Activated CD8-positive, alpha-beta memory T cell treated with anti-CD3 and anti-CD28 coated beads, Interleukin-2, amount 50 U/mL, for 1 hour (primary cell): Measurements from ENCODE around the gene GPR156.

Experiments
- DNase-seq: peaks from one replicate; pipeline ENCODE4 v3.0.0-alpha.2; 2020; ENCODE audit errors: extremely low read depth

The GPR156 gene

GRCh38 chr3:120196333-120196732 is 88.7 kb downstream of the GPR156 start:
- no peak for DNase-seq

GRCh38 chr3:120193554-120193953 is 91.5 kb downstream of the GPR156 start:
- DNase-seq, result no peak

- no peak for DNase-seq
Observed at GRCh38 chr3:120192579-120192978, 92.4 kb downstream of the GPR156 start.

- DNase-seq, result no peak
Observed at GRCh38 chr3:120192159-120192558, 92.9 kb downstream of the GPR156 start.

- no peak for DNase-seq
Observed at GRCh38 chr3:120182613-120183511, 102.2 kb downstream of the GPR156 start.

GRCh38 chr3:120181632-120182031 is 103.4 kb downstream of the GPR156 start:
- no peak for DNase-seq

- no peak for DNase-seq
Observed at GRCh38 chr3:120180731-120181412, 104.2 kb downstream of the GPR156 start.

- no peak for DNase-seq
Observed at GRCh38 chr3:120177707-120178306, 107.2 kb downstream of the GPR156 start.

GRCh38 chr3:120177151-120177550 is 107.9 kb downstream of the GPR156 start:
- DNase-seq, result no peak

GRCh38 chr3:120174811-120175539 is 110.0 kb downstream of the GPR156 start:
- DNase-seq, result no peak

GRCh38 chr3:120173056-120173675 is 111.9 kb downstream of the GPR156 start:
- DNase-seq, result no peak

GRCh38 chr3:120172070-120172469 is 113.0 kb downstream of the GPR156 start:
- DNase-seq, result no peak

GRCh38 chr3:120171134-120171873 is 113.7 kb downstream of the GPR156 start:
- DNase-seq, result no peak

- DNase-seq, result no peak
Observed at GRCh38 chr3:120170223-120170622, 114.8 kb downstream of the GPR156 start.

GRCh38 chr3:120169407-120169806 is 115.6 kb downstream of the GPR156 start:
- DNase-seq, result no peak

GRCh38 chr3:120168611-120169010 is 116.4 kb downstream of the GPR156 start:
- DNase-seq, result no peak

- DNase-seq, result no peak
Observed at GRCh38 chr3:120168038-120168437, 117.0 kb downstream of the GPR156 start.

GRCh38 chr3:120167488-120167887 is 117.5 kb downstream of the GPR156 start:
- no peak for DNase-seq

- no peak for DNase-seq
Observed at GRCh38 chr3:120163816-120164215, 121.2 kb downstream of the GPR156 start.

GRCh38 chr3:120163026-120163425 is 122.0 kb downstream of the GPR156 start:
- no peak for DNase-seq

- DNase-seq, result no peak
Observed at GRCh38 chr3:120162400-120162799, 122.6 kb downstream of the GPR156 start.
